ENCODE results near the gene PSD2.

The PSD2 gene

GRCh38 chr5:139861889-139862207 is 66.2 kb downstream of the PSD2 start:
- DNase-seq = no peak

DNA sequence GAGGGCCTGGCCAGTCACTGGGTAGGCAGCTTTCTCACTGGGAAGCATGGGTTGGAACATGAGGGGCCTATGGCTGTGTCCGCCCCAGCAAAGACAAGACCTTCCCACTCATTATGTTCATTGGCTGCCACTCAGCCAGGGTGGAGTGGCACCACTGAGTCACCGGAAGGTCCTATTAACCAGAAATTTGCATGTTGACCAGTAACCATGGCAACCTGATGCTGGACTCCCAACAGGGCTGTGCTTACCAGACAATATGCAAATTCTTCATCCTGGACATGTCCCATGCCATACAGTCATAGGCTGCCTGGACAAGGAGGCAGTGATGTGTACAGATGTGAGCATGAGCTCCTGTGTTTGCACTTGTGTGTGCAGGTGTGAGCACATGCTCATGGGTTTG is 66.7 kb downstream of the PSD2 start:
- DNase-seq = no peak

GRCh38 chr5:139862803-139863202 is 67.2 kb downstream of the PSD2 start:
- DNase-seq = no peak

GRCh38 chr5:139863361-139863760 is 67.8 kb downstream of the PSD2 start:
- DNase-seq = no peak

GRCh38 chr5:139863855-139864558 is 68.4 kb downstream of the PSD2 start:
- no peak for DNase-seq

DNA sequence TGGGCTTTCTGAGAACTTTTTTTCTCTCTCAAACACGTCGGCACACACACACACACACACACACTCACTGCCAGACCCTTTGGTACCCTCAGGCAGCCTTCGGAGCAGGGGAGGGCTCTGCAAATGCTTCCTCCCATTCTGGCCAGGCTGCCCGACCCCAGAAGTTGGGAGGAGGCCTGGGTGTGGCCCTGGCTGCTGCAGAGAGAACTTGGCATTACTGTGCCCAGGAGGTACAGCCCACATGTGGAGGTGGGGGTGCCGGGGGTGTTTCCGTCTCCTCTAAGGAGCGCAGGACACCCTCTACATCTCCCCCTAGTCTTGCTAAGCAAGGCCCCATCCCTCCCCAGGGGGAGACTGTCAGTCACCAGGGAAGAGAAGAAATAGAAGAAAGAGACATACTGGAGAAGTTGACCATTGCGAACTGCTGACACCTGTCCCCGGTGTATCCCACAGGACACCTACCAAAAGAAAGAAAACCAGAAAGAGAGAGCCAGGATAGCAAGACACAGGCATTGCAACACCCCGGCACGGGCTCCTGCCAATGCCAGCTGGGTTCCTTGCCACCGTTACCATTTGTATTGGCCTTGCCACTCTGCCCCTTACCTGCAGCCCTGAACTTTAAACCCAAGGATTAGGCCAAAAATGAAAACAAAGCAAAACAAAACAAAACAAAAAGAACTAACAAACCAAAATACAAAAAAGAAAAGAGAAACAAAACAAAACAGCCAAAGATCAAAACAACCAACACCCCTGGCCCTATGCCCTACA is 69.3 kb downstream of the PSD2 start:
- no peak for DNase-seq

DNA sequence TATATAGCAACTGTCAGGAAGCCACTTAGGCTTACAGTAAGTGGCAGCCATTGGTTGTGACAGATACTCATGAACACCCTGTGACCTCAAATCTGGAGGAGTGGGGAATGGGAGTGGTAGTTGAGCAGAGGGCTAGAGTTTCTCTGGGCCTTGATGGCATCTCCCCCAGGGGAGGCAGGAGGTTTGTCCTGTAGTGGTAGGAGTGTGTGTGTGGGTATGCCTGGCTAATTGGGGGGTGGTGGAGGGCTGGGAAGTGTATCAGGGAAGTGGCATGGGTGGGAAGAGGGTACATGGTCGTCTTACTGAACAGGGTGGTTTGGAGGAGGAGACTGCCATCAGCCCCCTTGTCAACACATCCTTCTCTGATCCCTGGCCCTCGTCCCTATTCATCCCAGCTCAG is 71.5 kb downstream of the PSD2 start:
- no peak for DNase-seq

- no peak for DNase-seq
These were observed 72.0 kb downstream of the PSD2 start for GRCh38 chr5:139867581-139867980.

GRCh38 chr5:139869042-139869790 is 73.6 kb downstream of the PSD2 start:
- DNase-seq = no peak

- no peak for DNase-seq
These were observed 75.1 kb downstream of the PSD2 start for GRCh38 chr5:139870677-139871076.

DNA sequence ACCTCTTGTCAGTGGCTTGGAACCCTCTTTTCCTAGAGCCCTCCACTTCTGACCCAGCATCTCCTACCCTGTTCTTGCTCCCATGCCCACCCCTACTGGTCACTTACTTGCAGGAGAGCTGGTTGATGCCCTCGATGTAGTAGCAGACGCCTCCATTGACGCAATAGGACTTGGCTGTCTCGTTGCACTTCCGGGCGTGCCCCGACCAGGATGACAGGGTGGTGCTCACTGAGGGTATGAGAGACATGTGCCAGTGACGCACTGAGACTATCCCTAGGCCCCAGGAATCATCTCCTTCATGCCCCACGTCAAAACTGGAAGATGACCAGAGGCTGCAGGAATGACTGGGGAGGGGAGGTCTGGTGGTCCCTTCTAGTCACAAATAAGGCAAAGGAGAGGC is 76.0 kb downstream of the PSD2 start:
- no peak for DNase-seq

- no peak for DNase-seq
These were observed 76.6 kb downstream of the PSD2 start for GRCh38 chr5:139872052-139872766.

DNA sequence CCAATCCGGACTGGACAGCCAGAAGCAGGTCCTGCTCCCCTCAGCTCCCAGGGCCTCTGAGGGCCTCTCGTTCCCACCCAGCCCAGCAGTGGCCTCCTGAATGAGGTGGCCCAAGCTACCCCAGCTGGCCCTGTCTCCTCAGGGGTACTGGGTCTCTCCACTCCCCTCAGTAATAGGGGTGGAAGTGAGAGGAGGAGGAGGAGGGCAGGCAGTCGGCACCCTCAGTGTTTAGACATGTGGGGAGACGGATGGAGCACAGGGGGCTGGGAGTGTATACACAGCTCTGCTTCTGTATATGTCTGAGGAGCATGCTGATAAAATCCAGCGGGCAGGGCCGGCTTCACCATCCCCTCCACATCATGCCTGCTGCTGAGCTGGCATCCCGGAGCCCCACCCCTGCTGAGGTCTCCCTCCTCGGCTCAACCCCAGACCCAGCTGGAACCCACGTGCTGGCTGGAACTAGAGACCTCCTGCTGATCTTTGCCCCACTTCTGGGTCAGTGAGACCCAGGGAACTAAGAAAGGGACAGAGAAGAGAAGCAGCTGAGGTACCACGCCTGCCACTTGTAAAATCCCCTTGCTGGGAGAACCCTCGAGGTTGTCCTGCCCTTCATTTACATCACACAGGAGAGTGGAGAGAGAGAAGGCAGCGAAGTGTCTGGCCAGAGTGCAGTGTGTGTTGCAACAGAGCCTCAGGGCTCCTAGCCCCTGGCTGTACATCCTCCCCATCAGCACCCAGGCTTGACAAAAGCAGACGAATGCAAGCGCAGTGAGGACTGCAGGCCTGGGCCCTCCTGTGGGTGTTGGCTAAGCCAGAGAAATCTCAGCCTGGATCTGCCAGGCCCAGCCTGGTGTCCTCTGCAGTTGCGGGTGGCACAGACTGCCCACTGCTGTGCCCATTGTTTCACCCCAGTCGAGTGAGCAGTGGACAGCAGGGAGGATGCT is 77.5 kb downstream of the PSD2 start:
- DNase-seq = no peak

DNA sequence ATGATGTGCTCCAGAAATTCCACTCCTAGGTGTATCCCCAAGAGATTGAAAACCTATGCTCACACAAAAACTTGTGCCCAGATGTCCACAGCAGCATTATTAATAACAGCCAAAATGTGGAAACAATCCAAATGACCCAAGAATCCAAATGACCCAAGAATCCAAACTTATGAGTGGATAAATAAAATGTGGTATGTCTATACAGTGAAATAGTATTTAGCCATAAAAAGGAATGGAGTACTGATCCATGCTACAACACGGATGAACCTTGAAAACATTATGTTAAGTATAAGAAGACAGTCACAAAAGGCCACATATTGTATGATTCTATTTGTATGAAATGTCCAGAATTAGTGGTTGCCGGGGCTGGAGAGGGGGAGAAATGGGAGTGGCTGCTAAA is 80.3 kb downstream of the PSD2 start:
- no peak for DNase-seq

GRCh38 chr5:139877129-139877597 is 81.6 kb downstream of the PSD2 start:
- DNase-seq = no peak

DNA sequence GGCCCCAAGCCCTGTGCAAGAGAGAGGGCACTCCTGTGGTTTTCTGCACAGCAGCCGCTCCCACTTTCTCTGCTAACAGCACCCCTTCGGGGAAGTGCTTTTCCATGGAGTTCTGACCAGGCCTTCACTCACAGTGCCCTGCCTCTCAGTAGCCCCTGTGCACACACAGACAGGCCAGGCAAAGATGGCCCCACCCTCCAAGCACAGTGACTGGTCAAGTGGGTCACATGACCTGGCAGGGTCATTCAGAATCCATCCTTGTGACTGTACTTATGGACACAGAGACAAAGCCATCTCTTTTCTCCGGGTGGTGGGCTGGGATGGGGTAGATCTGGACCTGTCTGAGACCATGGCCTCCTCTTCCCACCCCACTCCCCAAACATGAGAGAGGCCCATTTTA is 82.5 kb downstream of the PSD2 start:
- DNase-seq = no peak

DNA sequence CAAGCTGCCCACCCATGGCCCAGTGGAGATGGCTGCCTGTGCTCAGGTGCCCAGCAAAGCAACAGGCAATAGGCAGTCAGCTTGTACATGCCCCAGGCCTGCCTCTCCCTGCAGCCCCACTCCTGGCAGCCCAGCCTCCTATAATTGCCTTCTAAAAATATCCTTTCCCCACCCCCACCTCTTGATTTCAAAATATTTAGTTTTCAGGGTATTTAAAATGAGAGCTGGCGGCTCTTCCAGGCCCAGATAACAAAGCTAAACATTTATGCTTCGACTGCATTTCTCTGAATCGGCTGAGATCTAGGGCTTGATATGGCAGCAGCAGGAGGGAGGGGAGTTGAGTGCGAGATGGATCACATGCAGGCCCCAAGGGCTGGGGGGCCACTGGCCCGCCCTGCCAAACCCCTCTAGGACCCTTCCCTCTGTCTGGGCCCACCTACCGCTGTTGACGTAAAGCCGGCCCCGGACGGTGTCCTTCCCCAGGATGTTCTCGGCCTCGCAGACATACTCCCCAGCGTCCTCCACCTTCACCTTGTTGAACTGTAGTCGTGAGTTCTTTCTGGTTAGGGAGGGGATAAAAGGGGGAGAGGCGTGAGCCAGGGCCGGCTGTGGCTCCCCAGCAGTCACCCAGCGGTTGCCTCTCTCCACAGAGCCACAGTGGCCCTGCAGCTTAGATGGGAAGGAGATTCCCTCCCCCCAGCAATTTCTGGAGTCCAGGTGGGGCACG is 85.0 kb downstream of the PSD2 start:
- no peak for DNase-seq

DNA sequence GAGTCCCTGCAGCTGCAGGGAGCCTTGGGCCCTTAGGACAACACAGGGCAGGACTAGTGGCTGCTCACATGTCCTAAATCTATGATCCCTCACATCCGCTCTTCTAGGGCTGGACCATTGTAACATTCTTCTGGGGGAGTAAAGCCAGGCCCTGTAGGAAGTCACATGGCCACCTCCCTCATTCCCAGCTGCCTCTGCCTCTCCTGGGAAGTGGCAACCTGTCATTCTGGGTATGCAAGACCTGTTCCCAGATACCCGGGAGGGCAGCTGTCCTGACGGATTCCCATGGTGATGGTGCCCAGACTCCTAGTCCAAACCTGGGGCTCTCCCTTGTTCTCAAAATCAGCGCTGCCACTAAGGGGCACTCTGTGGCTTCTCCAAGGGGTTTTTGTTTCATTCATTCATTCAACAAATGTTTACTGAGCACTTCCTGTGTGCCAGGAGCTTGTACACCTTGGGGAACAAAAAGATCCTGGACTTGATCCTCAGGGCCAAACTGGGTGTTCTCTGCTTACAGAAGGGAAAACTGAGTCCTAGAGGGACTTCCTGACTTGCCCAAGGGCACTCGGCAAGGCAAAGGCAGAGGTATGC is 85.6 kb downstream of the PSD2 start:
- no peak for DNase-seq

DNA sequence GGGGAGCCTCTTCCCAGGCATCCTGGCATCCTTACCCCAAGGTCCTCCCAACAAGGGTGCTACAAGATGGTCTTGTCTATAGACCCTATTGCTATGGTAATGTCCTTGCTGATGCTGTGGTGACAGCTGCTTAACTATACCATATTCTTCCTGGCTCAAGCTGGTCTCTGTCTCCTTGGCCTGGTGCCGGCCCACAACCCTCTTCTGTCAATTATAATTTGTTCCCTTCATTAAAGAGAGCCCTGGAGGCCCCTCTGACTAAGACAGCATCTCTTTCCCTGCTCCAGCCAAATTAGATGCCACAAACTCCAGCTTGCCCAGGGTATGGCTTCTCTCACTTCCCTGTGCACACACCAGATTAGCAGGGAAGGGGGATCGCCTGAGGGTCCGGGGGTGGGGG is 86.7 kb downstream of the PSD2 start:
- DNase-seq = no peak

DNA sequence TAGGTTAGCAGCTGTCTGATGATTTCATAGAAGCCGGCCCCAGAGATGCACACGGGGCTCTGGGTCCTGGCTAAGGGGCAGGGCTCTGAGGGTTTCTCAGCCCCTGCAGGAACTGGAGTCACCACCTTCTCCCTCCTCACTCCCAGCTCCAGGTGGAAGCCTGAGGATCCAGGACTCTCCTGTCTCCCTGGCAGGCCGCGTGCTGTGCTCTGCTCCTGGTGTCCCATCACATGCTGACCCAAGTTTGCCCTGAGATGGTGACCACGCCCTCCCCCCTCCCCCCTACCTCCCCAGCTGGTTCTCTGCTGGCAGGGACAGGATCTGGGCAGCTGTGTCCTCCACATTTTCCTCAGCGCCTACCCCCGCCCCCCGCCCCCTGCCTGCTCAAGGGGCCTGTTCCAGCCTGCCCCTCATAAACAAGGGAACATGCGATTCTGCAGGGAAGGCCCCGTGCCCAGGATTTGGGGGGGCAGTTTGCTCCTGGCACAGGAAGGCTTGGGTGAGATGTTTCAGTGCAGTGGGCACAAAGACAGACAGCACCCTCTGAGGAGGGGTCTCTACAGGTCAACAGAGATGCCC is 87.4 kb downstream of the PSD2 start:
- no peak for DNase-seq

DNA sequence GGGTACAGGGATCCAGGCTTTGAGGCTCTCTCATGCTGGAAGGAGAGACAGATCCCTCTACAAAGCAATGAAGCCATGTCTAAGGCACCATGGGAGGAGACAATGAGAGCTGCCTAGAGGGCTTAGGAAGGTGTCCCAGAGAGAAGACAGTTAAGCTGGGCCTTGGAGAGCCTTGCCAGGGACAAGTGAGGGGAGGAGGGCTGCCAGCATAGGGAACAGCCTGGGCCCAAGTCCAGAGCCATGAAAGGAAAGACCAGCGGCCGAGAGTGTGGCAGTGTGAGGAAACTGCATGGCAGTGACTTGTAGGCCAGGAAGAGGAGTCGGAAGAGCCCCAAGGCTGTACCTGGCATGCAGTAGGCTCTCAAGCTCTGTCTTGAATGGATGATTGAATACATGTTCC is 88.5 kb downstream of the PSD2 start:
- no peak for DNase-seq
